Peyer's patch (tissue), 4 donors: ENCODE data around the gene PLCL1.

Experiments used
- CTCF ChIP-seq, 6 experiments: fragments of 450-650 bp in 4 of 6; fragments of 200-600 bp in 2 of 6; sonication (generic) in 1 of 6; IDR thresholded peaks; one replicate each; pipeline ENCODE4 v1.5.1; 2017 to 2019; ENCODE audit warnings: antibody characterized with exemption in 6 of 6, mild to moderate bottlenecking in 3 of 6, moderate library complexity in 1 of 6
- POLR2A ChIP-seq, 2 donors: fragments of 450-650 bp; IDR thresholded peaks; one replicate each; pipeline ENCODE4 v1.5.1; 2017; ENCODE audit warnings: antibody characterized with exemption in 2 of 2, mild to moderate bottlenecking in 2 of 2, moderate library complexity in 2 of 2

DNA sequence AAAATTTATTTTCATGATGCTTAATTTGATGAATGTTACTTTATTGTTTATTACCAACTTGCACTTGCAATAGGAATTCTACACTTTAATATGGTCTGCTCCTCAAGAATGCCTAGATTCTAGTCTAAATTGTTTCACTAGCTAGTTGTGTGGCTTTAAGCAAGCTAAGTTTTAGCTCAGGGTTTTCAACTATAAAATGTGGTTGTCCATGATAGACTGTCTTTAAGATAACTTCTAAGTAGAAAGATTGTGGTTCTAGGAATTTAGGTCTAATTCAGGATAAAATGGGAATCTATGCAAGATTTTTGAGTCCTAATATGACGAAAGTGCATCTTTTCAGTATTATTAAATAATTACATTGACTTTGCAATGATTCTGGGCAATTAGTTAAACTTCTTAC lies 294.0 kb downstream of the PLCL1 start:
- TF ChIP-seq CTCF (IDR thresholded peaks at IDR 0.05) (no peak), POLR2A (IDR thresholded peaks at IDR 0.05) (no peak)
